Spleen (tissue), 7 donors: Measurements from ENCODE around the gene UBE2I.

Experiments used
- POLR2A ChIP-seq, 3 donors: fragments of 450-650 bp; IDR thresholded peaks; one replicate each; pipeline ENCODE4 v1.5.1; 2017; ENCODE audit warnings: antibody characterized with exemption in 3 of 3, mild to moderate bottlenecking in 1 of 3
- POLR2AphosphoS5 ChIP-seq, 3 donors: sonication (generic); formaldehyde crosslinking; IDR thresholded peaks; one replicate each; pipeline ENCODE4 v1.5.1; 2017; ENCODE audit warnings: antibody characterized with exemption in 3 of 3
- TF ChIP-seq, protein P1 (sequence below), 11 experiments: fragments of 200-600 bp in 7 of 11; fragments of 450-650 bp in 4 of 11; sonication (generic) in 4 of 11; IDR thresholded peaks in 8 of 11; conservative IDR thresholded peaks in 3 of 11; 1 replicate in 7 of 11; 2 replicates in 4 of 11; pipeline versions ENCODE4 v1.4.0 to v1.8.0; 2016 to 2021; ENCODE audit warnings: antibody characterized with exemption in 11 of 11, inconsistent platforms in 4 of 11, mild to moderate bottlenecking in 1 of 11
- donor health status: DM: no; HTN: no; CAD: no; lungs with moderate emphysema.
- donor health status: DM: no; HTN: no; CAD: no.
- donor health status: DM: no; HTN: no; CAD: no.

DNA sequence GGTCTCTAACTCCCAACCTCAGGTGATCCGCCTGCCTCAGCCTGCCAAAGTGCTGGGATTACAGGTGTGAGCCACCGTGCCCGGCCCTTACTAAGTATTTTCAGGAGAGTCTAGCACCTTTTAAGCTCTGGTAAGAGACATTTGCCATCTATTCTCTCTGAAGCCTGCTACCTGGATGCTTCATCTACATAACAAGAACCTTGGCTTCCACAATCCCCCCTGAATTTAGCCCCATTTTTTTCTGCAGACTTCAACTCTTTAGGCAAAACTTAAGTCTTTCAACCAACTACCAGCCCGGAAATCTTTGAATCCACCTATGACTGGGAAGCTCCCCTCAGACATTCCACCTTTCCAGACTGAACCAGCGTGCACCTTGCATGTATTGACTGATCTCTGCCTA lies 14.0 kb upstream of the UBE2I start:
- TF ChIP-seq POLR2A (IDR thresholded peaks at IDR 0.05) (no peak), POLR2AphosphoS5 (IDR thresholded peaks at IDR 0.05) (no peak)
- TF ChIP-seq, protein P1, sequence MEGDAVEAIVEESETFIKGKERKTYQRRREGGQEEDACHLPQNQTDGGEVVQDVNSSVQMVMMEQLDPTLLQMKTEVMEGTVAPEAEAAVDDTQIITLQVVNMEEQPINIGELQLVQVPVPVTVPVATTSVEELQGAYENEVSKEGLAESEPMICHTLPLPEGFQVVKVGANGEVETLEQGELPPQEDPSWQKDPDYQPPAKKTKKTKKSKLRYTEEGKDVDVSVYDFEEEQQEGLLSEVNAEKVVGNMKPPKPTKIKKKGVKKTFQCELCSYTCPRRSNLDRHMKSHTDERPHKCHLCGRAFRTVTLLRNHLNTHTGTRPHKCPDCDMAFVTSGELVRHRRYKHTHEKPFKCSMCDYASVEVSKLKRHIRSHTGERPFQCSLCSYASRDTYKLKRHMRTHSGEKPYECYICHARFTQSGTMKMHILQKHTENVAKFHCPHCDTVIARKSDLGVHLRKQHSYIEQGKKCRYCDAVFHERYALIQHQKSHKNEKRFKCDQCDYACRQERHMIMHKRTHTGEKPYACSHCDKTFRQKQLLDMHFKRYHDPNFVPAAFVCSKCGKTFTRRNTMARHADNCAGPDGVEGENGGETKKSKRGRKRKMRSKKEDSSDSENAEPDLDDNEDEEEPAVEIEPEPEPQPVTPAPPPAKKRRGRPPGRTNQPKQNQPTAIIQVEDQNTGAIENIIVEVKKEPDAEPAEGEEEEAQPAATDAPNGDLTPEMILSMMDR (IDR thresholded peaks at IDR 0.05 in 8 of 11, conservative IDR thresholded peaks at IDR 0.05 in 3 of 11), result no peak
